HEK293 (cell line): ENCODE data around the gene FSTL3.

Source experiments
- CTCF ChIA-PET: fragments of 350-600 bp; formaldehyde crosslinking; extraction: SDS; loops from one replicate; lab custom pipeline; 2021; ENCODE audit warnings: antibody characterized with exemption; lab: Yijun Ruan, JAX
- POLR2A ChIA-PET: fragments of 300-600 bp; formaldehyde crosslinking; extraction: SDS; loops from one replicate; lab custom pipeline; 2020; ENCODE audit warnings: antibody characterized with exemption, inconsistent platforms; lab: Yijun Ruan, JAX
- H3K27ac ChIP-seq: fragments of 200-500 bp; sonication (Bioruptor generic); 2 replicates; pipeline ENCODE4 v1.5.1; 2014; ENCODE audit warnings: low read depth, low read length, control low read depth, inconsistent platforms; ENCODE audit errors: extremely low read depth
- H3K36me3 ChIP-seq, 2 experiments: fragments of 200-500 bp in 1 of 2; sonication (Bioruptor generic) in 1 of 2; 1 replicate in 1 of 2; 2 replicates in 1 of 2; pipeline ENCODE4 v1.5.1; 2014 to 2017; ENCODE audit warnings: inconsistent platforms in 2 of 2, low read length in 2 of 2; ENCODE audit not compliant: control insufficient read depth in 2 of 2, insufficient read depth in 1 of 2
- H3K4me1 ChIP-seq: fragments of 200-500 bp; sonication (Bioruptor generic); 2 replicates; pipeline ENCODE4 v1.5.1; 2014; ENCODE audit warnings: mild to moderate bottlenecking, low read length, inconsistent platforms; ENCODE audit not compliant: control insufficient read depth, insufficient read depth
- H3K4me3 ChIP-seq: 2 replicates; pipeline ENCODE4 v1.5.1; 2011; ENCODE audit warnings: low read depth, mild to moderate bottlenecking, control low read depth, low read length, moderate library complexity
- H3K9me3 ChIP-seq: fragments of 200-500 bp; sonication (Bioruptor generic); 2 replicates; pipeline ENCODE4 v1.5.1; 2014; ENCODE audit warnings: low read depth, low read length, inconsistent platforms; ENCODE audit not compliant: control insufficient read depth, insufficient read depth
- BCL11B ChIP-seq: fragments of 450-650 bp; formaldehyde crosslinking; IDR thresholded peaks from 2 replicates; pipeline ENCODE4 v1.5.1; 2016; ENCODE audit warnings: low read depth, missing biosample characterization, missing genetic modification characterization
- GLI2 ChIP-seq: fragments of 450-650 bp; formaldehyde crosslinking; IDR thresholded peaks from 2 replicates; pipeline ENCODE4; 2017; ENCODE audit warnings: missing biosample characterization, missing genetic modification characterization, low read depth, borderline replicate concordance
- SALL2 ChIP-seq: fragments of 450-650 bp; formaldehyde crosslinking; IDR thresholded peaks from 2 replicates; pipeline ENCODE4 v1.5.0; 2017; ENCODE audit warnings: missing biosample characterization, mild to moderate bottlenecking, missing genetic modification characterization, borderline replicate concordance
- TRIM28 ChIP-seq: IDR thresholded peaks from 2 replicates; pipeline ENCODE4 v1.6.1; 2011; ENCODE audit warnings: low read length, control low read depth, borderline replicate concordance
- ZNF121 ChIP-seq: fragments of 450-650 bp; formaldehyde crosslinking; IDR thresholded peaks from 2 replicates; pipeline ENCODE4 v1.5.1; 2016; ENCODE audit warnings: missing biosample characterization, missing genetic modification characterization
- ZNF311 ChIP-seq: fragments of 450-650 bp; formaldehyde crosslinking; IDR thresholded peaks from 2 replicates; pipeline ENCODE4 v1.5.1; 2017; ENCODE audit warnings: missing biosample characterization, missing genetic modification characterization, borderline replicate concordance
- ZNF335 ChIP-seq: fragments of 450-650 bp; formaldehyde crosslinking; conservative IDR thresholded peaks from 2 replicates; pipeline ENCODE4 v1.5.1; 2016; ENCODE audit warnings: missing biosample characterization, missing genetic modification characterization
- ZNF404 ChIP-seq: fragments of 450-650 bp; formaldehyde crosslinking; IDR thresholded peaks from 2 replicates; pipeline ENCODE4 v1.5.1; 2017; ENCODE audit warnings: missing biosample characterization, missing genetic modification characterization
- ZNF548 ChIP-seq: fragments of 450-650 bp; formaldehyde crosslinking; IDR thresholded peaks from 2 replicates; pipeline ENCODE4 v1.5.1; 2016; ENCODE audit warnings: missing biosample characterization, missing genetic modification characterization
- ZNF585B ChIP-seq: fragments of 450-650 bp; formaldehyde crosslinking; IDR thresholded peaks from 2 replicates; pipeline ENCODE4 v1.5.1; 2016; ENCODE audit warnings: missing biosample characterization, missing genetic modification characterization
- ZNF660 ChIP-seq: fragments of 450-650 bp; IDR thresholded peaks from 2 replicates; pipeline ENCODE4 v1.5.1; 2018; ENCODE audit warnings: missing biosample characterization, mild to moderate bottlenecking, missing genetic modification characterization
- ZNF664 ChIP-seq: fragments of 450-650 bp; formaldehyde crosslinking; IDR thresholded peaks from 2 replicates; pipeline ENCODE4 v1.5.1; 2016; ENCODE audit warnings: missing biosample characterization, missing genetic modification characterization
- ZNF76 ChIP-seq: fragments of 450-650 bp; formaldehyde crosslinking; IDR thresholded peaks from 2 replicates; pipeline ENCODE4; 2016; ENCODE audit warnings: low read depth, missing biosample characterization, missing genetic modification characterization, borderline replicate concordance
- TF ChIP-seq, protein P1 (sequence below): IDR thresholded peaks from 2 replicates; pipeline ENCODE4 v1.6.1; 2011; ENCODE audit warnings: mild to moderate bottlenecking, low read depth, low read length, borderline replicate concordance
- TF ChIP-seq, protein P2 (sequence below): fragments of 450-650 bp; formaldehyde crosslinking; IDR thresholded peaks from 2 replicates; pipeline ENCODE4 v1.5.1; 2016; ENCODE audit warnings: missing biosample characterization, missing genetic modification characterization
- TF ChIP-seq, protein P3 (sequence below): fragments of 450-650 bp; formaldehyde crosslinking; IDR thresholded peaks from 2 replicates; pipeline ENCODE4 v1.5.1; 2016; ENCODE audit warnings: missing biosample characterization, missing genetic modification characterization

The FSTL3 gene

DNA sequence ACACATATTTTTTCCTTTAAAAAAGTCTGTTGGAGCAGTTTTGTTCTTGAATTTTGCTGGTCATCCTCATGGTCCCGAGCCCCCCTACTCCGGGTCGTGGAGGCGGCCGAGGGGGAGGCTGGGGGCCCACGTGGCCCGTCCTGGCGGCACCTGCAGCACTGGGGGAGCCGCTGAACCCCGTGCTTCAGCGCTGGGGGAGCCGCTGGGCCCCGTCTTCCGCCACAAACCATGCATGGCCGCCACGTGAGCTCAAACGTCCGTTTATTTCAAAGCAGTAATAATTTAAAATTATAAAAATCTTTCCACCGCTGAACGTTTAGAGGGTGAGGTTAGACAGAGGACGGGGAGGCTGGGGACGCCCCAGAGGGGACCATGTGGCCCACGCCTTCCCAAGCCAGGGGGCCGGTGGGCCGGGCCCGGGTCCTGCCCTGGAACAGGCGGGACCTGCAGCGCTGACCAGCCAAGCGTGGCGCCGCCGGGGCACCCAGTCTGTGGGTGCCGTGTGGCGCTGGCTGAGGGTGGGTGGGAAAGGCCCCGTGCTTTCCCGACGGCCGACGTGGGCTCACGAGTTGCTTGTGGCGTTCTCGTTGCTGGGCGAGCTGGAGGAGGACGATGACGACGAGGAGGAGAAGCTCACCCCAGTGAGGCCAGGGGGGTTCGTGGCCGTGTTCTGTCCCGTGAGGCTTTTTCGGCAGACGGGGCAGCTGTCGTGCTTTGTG lies 28.5 kb upstream of the FSTL3 start (continued):
- TF ChIP-seq, protein P1, sequence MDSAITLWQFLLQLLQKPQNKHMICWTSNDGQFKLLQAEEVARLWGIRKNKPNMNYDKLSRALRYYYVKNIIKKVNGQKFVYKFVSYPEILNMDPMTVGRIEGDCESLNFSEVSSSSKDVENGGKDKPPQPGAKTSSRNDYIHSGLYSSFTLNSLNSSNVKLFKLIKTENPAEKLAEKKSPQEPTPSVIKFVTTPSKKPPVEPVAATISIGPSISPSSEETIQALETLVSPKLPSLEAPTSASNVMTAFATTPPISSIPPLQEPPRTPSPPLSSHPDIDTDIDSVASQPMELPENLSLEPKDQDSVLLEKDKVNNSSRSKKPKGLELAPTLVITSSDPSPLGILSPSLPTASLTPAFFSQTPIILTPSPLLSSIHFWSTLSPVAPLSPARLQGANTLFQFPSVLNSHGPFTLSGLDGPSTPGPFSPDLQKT = no peak
- TF ChIP-seq ZNF404 (tag by site-specific recombination) (no peak), ZNF121 (tag by site-specific recombination) (no peak), ZNF335 (tag by site-specific recombination) (no peak), ZNF311 (tag by site-specific recombination) (no peak), BCL11B (no peak), ZNF76 (no peak)

DNA sequence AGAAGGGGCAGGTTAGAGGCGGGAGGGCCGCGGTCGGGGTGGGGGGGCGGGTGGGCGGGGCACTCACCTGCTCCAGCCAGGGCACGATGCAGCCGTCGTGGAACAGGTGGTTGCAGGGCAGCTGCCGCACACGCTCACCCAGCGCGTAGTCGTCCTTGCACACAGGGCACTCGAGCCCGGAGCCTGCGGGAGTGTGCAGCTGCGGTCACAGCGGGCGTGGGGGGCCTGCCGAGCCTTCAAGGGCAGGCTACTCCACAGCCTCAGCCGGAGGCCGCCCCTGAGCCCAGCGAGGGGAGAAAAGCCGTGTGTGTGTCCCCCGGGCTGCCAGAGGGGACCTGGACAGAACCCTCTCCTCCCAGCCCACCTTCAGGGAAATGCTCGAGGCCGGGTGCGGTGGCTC lies 27.9 kb upstream of the FSTL3 start:
- ChIA-PET CTCF (no interaction called here), POLR2A (no interaction called here)
- no peaks in the 10 kb centered on the region for H3K4me1 ChIP-seq
- TF ChIP-seq TRIM28 (no peak), GLI2 (tag by site-specific recombination) (no peak), ZNF664 (tag by site-specific recombination) (no peak), ZNF548 (tag by site-specific recombination) (no peak), BCL11B (0 out of 2 replicates have a peak, but pooled peaks have one; percentile 50), ZNF585B (no peak)
- H3K27ac ChIP-seq = no peak overlapping the region
- H3K36me3 ChIP-seq = peaks cover 5 to 73% of the 10 kb centered on the region in 2 experiments; a peak in 2 of 3 replicates
- H3K9me3 ChIP-seq = no peaks in the 10 kb centered on the region
- H3K4me3 ChIP-seq = no peak overlapping the region

DNA sequence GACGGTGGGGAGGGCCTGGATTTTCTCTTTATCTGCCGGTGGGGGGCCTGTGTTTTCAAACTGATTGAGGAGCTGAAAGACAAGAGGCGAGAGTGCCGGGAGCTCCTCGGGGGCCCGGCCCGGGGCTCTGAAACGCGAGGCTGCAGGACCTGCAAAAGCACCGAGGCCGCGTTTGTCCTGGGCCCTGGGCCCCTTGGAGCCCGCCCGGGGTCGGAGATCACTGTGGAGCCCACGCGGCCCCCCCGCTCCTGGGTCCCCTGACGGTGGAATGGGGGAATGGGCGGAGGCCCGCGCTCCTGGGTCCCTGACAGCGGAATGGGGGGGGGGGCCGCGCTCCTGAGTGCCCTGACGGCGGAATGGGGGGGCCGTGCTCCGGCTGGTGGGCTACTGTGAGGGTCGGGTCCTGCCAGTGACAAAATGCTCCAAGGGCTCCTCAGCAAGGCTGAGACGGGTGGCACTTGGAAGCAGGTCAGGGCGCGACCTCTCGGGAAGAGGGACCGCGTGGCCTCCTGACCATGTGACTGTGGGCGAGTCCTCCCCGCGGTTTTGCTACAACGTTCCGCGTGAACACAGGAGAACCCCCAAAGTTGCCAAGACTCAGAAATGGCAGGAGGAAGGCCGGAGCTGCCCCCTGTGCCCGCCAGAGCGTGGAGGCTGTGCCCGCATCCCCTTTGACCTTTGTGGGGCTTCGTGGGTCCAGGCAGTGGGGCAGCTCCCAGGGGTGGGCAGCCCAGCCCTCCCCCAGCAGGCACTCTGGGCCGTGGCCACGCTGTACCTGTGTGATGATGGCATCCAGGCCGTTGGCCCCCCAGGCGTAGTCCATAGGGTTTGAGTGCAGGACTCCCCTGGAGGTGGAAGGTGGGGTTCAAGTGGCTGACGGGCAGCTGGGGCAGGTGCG lies 27.0 kb upstream of the FSTL3 start:
- no peak overlapping the region for H3K27ac ChIP-seq
- H3K36me3 ChIP-seq = peaks cover 5 to 81% of the 10 kb centered on the region in 2 experiments; a peak in 2 of 3 replicates
- TF ChIP-seq ZNF660 (tag by site-specific recombination) (no peak), SALL2 (tag by site-specific recombination) (no peak)
- TF ChIP-seq, protein P2, sequence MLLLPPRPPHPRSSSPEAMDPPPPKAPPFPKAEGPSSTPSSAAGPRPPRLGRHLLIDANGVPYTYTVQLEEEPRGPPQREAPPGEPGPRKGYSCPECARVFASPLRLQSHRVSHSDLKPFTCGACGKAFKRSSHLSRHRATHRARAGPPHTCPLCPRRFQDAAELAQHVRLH (tag by site-specific recombination) = no peak
- TF ChIP-seq, protein P3, sequence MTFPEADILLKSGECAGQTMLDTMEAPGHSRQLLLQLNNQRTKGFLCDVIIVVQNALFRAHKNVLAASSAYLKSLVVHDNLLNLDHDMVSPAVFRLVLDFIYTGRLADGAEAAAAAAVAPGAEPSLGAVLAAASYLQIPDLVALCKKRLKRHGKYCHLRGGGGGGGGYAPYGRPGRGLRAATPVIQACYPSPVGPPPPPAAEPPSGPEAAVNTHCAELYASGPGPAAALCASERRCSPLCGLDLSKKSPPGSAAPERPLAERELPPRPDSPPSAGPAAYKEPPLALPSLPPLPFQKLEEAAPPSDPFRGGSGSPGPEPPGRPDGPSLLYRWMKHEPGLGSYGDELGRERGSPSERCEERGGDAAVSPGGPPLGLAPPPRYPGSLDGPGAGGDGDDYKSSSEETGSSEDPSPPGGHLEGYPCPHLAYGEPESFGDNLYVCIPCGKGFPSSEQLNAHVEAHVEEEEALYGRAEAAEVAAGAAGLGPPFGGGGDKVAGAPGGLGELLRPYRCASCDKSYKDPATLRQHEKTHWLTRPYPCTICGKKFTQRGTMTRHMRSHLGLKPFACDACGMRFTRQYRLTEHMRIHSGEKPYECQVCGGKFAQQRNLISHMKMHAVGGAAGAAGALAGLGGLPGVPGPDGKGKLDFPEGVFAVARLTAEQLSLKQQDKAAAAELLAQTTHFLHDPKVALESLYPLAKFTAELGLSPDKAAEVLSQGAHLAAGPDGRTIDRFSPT (tag by site-specific recombination) = peak; percentile 51; the same call in 1 of the 2 replicates
- H3K4me3 ChIP-seq = no peak overlapping the region
- ChIA-PET POLR2A (no interaction called here), CTCF (no interaction called here)
- no peaks in the 10 kb centered on the region for H3K9me3 ChIP-seq
- no peaks in the 10 kb centered on the region for H3K4me1 ChIP-seq
